WI38 (cell line): ENCODE data around the gene LIF.

ENCODE experiments used
- H3K4me3 ChIP-seq: 2 replicates; pipeline ENCODE4 v1.5.1; 2011; ENCODE audit warnings: low read depth, mild to moderate bottlenecking, control low read depth, low read length
- TF ChIP-seq, protein P1 (sequence below): IDR thresholded peaks from 2 replicates; pipeline ENCODE4 v1.5.1; 2012; ENCODE audit warnings: low read depth, mild to moderate bottlenecking, control low read depth, low read length

Gene LIF

DNA sequence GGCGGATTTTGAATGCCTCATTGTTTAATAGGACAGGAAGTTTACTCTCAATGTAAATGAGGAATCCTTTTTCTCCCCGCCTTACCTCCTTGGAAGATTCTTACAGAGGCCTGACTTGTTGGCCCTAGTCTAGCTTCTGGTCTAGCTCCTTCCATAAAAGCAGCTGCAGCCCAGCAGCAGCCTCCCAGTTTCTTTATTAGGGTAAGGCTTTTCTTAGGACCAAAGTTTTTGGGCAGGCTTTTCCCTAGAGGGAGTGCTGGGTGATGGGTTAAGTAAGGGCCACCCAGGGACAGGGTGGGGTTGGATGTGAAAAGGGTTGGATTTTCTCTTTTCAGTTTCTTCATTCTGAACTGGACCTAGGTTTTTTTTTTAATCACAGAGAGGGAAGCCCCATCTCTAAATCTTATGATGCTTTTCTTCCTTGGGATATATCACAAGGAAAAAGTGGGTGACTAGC lies 49.7 kb downstream of the LIF start:
- H3K4me3 ChIP-seq: no peak overlapping the region
- TF ChIP-seq, protein P1, sequence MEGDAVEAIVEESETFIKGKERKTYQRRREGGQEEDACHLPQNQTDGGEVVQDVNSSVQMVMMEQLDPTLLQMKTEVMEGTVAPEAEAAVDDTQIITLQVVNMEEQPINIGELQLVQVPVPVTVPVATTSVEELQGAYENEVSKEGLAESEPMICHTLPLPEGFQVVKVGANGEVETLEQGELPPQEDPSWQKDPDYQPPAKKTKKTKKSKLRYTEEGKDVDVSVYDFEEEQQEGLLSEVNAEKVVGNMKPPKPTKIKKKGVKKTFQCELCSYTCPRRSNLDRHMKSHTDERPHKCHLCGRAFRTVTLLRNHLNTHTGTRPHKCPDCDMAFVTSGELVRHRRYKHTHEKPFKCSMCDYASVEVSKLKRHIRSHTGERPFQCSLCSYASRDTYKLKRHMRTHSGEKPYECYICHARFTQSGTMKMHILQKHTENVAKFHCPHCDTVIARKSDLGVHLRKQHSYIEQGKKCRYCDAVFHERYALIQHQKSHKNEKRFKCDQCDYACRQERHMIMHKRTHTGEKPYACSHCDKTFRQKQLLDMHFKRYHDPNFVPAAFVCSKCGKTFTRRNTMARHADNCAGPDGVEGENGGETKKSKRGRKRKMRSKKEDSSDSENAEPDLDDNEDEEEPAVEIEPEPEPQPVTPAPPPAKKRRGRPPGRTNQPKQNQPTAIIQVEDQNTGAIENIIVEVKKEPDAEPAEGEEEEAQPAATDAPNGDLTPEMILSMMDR: no peak

DNA sequence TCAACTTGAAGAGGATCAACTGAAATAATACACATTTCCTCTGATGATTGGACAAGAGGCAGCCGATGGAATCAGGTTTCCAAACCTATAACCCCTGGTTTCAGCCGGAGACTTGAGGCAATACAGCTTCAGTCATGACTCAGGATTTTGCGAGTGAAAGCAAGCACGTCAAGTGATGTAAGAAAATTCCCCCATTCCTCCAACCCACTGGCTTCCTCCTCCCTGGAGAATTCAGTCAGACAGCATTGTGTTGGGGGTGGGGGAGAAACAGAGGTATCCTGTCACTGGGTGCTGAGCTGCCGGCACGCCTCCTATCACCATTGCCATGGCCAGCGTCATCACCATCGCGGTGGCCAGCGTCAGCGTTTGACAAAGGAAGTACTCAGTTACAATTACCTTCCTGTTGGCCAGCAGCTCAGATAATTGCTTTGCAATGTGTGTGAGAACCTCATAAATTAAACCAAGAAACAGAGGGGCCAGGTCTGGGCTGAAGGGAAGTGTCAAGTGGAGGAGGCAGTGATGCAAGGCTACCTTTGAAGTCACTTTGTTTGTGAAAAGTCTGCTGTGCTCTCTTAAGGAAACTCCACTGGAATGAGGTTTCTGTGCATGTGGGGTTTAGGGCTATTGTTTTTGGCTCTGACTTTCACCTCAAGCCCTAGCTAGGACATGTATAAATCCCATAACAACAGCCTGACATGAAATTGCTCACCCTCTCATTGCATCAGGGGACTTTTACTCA lies 50.2 kb downstream of the LIF start:
- peak overlapping the region; percentile 27; the same call in 1 of the 2 replicates for H3K4me3 ChIP-seq
- TF ChIP-seq, protein P1: no peak

DNA sequence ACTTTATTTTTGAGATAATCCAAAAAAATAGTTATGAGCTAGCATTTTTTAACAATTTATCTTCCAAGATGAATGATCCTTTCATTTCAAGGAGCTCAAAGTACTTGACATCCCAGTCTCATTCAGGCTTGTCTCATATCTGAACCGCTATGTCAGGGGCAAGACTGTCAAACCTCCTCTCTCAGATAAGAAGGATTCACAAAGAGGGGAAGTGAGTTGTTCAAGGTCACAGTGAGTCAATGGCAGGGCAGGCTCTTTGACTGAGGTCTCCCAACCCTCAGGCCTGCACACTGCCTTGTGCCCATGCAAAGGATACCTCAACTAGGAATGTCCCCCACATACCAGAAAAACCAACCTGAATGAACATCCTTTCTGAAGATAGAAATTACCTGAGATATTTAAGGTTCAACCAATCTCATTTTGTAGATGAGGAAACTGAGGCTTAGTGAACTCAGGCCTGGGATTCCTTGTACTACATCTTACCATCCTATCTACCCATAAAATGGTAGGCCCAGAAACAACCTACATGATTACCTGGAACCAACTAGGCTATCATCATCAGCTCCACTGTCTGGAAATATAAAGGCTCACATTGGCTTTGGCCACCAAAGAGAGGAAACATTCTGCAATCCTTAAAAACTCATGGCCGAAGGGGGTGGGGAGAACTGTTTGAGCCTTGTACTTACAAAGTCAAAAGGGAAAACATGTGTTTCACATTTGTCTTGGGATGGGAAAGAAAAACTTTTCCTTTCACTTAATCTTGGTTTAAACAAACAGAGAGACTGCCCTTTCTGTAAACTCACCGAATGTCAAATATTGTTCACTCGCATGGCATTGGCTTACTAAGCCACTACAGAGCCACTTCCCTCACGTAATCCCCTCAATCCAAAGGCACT lies 51.1 kb downstream of the LIF start:
- TF ChIP-seq, protein P1: no peak
- no peak overlapping the region for H3K4me3 ChIP-seq

DNA sequence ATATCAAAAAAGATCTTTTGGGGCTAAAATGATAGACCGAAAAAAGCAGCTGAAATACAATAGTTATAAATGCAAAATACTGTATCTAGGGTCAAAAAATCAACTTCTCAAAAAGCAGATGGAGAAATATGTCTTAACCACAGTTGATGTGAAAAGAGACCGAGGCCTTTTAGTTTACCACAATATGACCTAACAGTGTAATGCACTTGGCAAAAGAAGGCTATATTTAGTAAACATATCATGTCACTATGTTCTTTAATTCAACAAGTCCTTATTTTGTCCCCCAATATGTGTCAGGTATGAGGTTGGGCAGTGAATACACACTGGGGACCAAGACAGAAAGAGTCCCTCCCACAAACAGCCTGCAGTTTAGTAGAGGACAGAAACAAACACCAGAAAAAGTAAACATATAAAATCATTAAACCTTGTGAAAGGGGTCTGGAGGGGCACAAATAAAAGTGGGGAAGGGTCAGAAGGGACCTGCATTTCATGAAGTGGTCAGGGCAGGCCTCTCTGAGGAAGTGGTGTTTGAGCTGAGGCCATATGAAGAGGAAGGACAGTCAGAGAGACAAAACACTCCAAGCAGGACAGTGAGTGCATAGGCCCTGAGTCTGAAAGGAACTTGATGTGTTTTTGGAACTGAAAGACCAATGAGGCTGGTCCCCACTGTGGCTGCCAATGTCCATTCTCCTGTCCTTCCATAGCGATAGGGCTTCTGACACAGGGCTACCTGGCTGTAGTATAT lies 53.4 kb downstream of the LIF start:
- H3K4me3 ChIP-seq: no peak overlapping the region
- TF ChIP-seq, protein P1: no peak

DNA sequence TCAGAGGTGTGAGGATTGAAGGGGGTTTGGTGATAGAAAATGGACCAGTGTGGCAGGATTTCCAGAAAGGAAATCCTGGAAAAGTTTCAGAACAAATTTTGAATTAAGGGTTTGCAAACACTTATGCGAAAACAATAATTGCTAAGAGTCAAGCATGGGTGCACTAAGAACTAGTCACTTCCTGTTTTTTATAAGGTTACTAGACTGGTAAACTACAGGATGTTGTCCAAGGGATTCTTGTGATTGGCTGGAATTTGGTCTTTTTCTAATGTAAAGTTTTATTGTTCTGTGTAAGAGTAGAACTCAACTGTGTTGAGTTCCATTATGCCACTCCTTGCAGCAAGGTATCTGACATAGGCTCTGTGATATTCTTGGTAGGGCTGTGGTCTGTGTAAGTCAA lies 54.1 kb downstream of the LIF start:
- TF ChIP-seq, protein P1: no peak
- H3K4me3 ChIP-seq: no peak overlapping the region

DNA sequence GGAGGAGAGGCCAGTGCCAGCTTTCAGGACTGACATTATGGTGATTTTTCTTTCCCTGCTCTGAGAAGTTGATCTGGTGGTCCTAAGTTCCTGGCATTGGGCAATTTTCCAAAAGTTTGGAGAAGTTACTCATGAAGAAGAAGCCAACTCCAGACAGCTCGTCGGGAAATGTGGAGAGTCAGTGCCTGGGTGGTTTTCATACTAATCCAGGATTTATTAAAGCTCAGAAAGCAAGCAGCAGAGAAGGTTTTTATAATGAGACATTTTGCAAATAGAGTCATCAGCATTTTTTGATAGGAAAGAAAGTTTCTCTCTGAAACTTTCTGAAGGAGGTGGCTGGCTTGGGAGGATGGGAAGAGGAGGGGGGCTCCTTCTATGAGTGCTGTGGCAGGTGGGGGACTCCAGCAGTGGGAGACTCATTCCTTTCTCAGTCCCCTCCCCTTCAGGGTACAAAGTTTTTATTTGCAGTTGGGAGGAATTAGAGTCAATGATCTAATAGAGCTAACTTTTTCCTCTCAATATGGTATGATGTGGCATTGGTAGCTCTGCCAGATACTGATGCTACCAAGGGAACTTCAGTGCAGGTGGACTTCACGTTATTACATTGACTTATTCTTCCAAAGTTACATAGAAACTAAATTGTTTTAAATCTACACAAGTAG lies 55.4 kb downstream of the LIF start:
- TF ChIP-seq, protein P1: no peak
- H3K4me3 ChIP-seq: no peak overlapping the region
